Stomach smooth muscle (tissue), 2 donors: Measurements from ENCODE around the gene DNAH9.

Experiments used
- H3K27ac ChIP-seq: one replicate; pipeline ENCODE4 v1.7.0; 2013; ENCODE audit warnings: mild to moderate bottlenecking, low read length, inconsistent platforms
- H3K27me3 ChIP-seq, 2 donors: one replicate each; pipeline ENCODE4 v1.7.0; 2013; ENCODE audit warnings: low read length in 2 of 2; ENCODE audit not compliant: insufficient read depth in 2 of 2, control insufficient read depth in 1 of 2
- H3K36me3 ChIP-seq, 2 donors: one replicate each; pipeline ENCODE4 v1.7.0; 2013; ENCODE audit warnings: low read length in 2 of 2; ENCODE audit not compliant: control insufficient read depth in 2 of 2, insufficient read depth in 2 of 2
- H3K4me1 ChIP-seq: one replicate; pipeline ENCODE4 v1.7.0; 2013; ENCODE audit warnings: low read length; ENCODE audit not compliant: control insufficient read depth, insufficient read depth
- H3K4me3 ChIP-seq, 2 donors: one replicate each; pipeline ENCODE4 v1.7.0; 2013; ENCODE audit warnings: low read length in 2 of 2
- H3K9ac ChIP-seq, 2 donors: one replicate each; pipeline ENCODE4 v1.7.0; 2013; ENCODE audit warnings: low read length in 2 of 2, mild to moderate bottlenecking in 1 of 2
- H3K9me3 ChIP-seq, 2 donors: one replicate each; pipeline ENCODE4 v1.7.0; 2013; ENCODE audit warnings: low read length in 2 of 2; ENCODE audit not compliant: control insufficient read depth in 2 of 2
- donor health status: healthy.
- donor health status: Pancreatic carcinoma.

The DNAH9 gene

GRCh38 chr17:11747441-11747840 is 149.2 kb downstream of the DNAH9 start:
- H3K27ac ChIP-seq = no peak overlapping the region
- no peaks in the 10 kb centered on the region for H3K27me3 ChIP-seq

GRCh38 chr17:11757815-11758214 is 159.5 kb downstream of the DNAH9 start:
- Histone ChIP-seq H3K4me3 (no peak overlapping the region), H3K36me3 (no peaks in the 10 kb centered on the region), H3K4me1 (no peaks in the 10 kb centered on the region), H3K27me3 (no peaks in the 10 kb centered on the region), H3K27ac (no peak overlapping the region), H3K9ac (no peak overlapping the region), H3K9me3 (peaks cover 0 to 3% of the 10 kb centered on the region in 2 donors)

More at GRCh38 chr17:11747441-11747840, 149.2 kb downstream of the DNAH9 start:
- no peak overlapping the region for H3K9ac ChIP-seq
- H3K4me1 ChIP-seq = no peaks in the 10 kb centered on the region
- H3K4me3 ChIP-seq = no peak overlapping the region
- H3K9me3 ChIP-seq = peaks cover 4 to 5% of the 10 kb centered on the region in 2 donors
- no peaks in the 10 kb centered on the region for H3K36me3 ChIP-seq

- H3K4me1 ChIP-seq = no peaks in the 10 kb centered on the region
- no peaks in the 10 kb centered on the region for H3K9me3 ChIP-seq
- no peak overlapping the region for H3K4me3 ChIP-seq
- H3K9ac ChIP-seq = no peak overlapping the region
- H3K27ac ChIP-seq = no peak overlapping the region
- H3K36me3 ChIP-seq = no peaks in the 10 kb centered on the region
- no peaks in the 10 kb centered on the region for H3K27me3 ChIP-seq
These were observed 169.8 kb downstream of the DNAH9 start for GRCh38 chr17:11768106-11768505.

- no peak overlapping the region for H3K9ac ChIP-seq
- H3K4me3 ChIP-seq = no peak overlapping the region
- H3K9me3 ChIP-seq = no peaks in the 10 kb centered on the region
- H3K36me3 ChIP-seq = no peaks in the 10 kb centered on the region
- no peaks in the 10 kb centered on the region for H3K27me3 ChIP-seq
- no peaks in the 10 kb centered on the region for H3K4me1 ChIP-seq
- no peak overlapping the region for H3K27ac ChIP-seq
These were observed 170.7 kb downstream of the DNAH9 start for GRCh38 chr17:11768981-11769380.

- no peak overlapping the region for H3K4me3 ChIP-seq
These were observed 173.8 kb downstream of the DNAH9 start for GRCh38 chr17:11772031-11772430.

GRCh38 chr17:11779892-11780291 is 181.6 kb downstream of the DNAH9 start:
- no peak overlapping the region for H3K27ac ChIP-seq
- H3K9me3 ChIP-seq = no peaks in the 10 kb centered on the region
- no peak overlapping the region for H3K9ac ChIP-seq
- no peaks in the 10 kb centered on the region for H3K36me3 ChIP-seq
- no peak overlapping the region for H3K4me3 ChIP-seq
- no peaks in the 10 kb centered on the region for H3K27me3 ChIP-seq
- H3K4me1 ChIP-seq = no peaks in the 10 kb centered on the region

More at GRCh38 chr17:11772031-11772430, 173.8 kb downstream of the DNAH9 start:
- Histone ChIP-seq H3K9ac (no peak overlapping the region), H3K36me3 (no peaks in the 10 kb centered on the region), H3K4me1 (no peaks in the 10 kb centered on the region), H3K9me3 (no peaks in the 10 kb centered on the region), H3K27ac (no peak overlapping the region), H3K27me3 (no peaks in the 10 kb centered on the region)

GRCh38 chr17:11780621-11781020 is 182.4 kb downstream of the DNAH9 start:
- H3K27ac ChIP-seq = no peak overlapping the region
- no peak overlapping the region for H3K9ac ChIP-seq
- no peaks in the 10 kb centered on the region for H3K9me3 ChIP-seq
- H3K4me3 ChIP-seq = no peak overlapping the region
- H3K4me1 ChIP-seq = no peaks in the 10 kb centered on the region
- H3K27me3 ChIP-seq = no peaks in the 10 kb centered on the region
- H3K36me3 ChIP-seq = no peaks in the 10 kb centered on the region

- Histone ChIP-seq H3K27ac (no peak overlapping the region), H3K9ac (no peak overlapping the region), H3K4me1 (no peaks in the 10 kb centered on the region), H3K36me3 (no peaks in the 10 kb centered on the region), H3K27me3 (no peaks in the 10 kb centered on the region), H3K9me3 (no peaks in the 10 kb centered on the region), H3K4me3 (no peak overlapping the region)
These were observed 188.6 kb downstream of the DNAH9 start for GRCh38 chr17:11786711-11787438.

- no peak overlapping the region for H3K9ac ChIP-seq
- no peaks in the 10 kb centered on the region for H3K27me3 ChIP-seq
- no peak overlapping the region for H3K4me3 ChIP-seq
- H3K36me3 ChIP-seq = no peaks in the 10 kb centered on the region
- no peak overlapping the region for H3K27ac ChIP-seq
- no peaks in the 10 kb centered on the region for H3K4me1 ChIP-seq
- no peaks in the 10 kb centered on the region for H3K9me3 ChIP-seq
These were observed 197.6 kb downstream of the DNAH9 start for GRCh38 chr17:11795906-11796305.

GRCh38 chr17:11797803-11798202 is 199.5 kb downstream of the DNAH9 start:
- Histone ChIP-seq H3K36me3 (no peaks in the 10 kb centered on the region), H3K4me1 (no peaks in the 10 kb centered on the region), H3K4me3 (no peak overlapping the region), H3K27me3 (no peaks in the 10 kb centered on the region), H3K9me3 (no peaks in the 10 kb centered on the region), H3K9ac (no peak overlapping the region), H3K27ac (no peak overlapping the region)

GRCh38 chr17:11803231-11803969 is 205.1 kb downstream of the DNAH9 start:
- peaks cover 0 to 3% of the 10 kb centered on the region in 2 donors for H3K9me3 ChIP-seq
- no peaks in the 10 kb centered on the region for H3K4me1 ChIP-seq
- H3K27ac ChIP-seq = no peak overlapping the region
- H3K27me3 ChIP-seq = peaks cover 0 to 4% of the 10 kb centered on the region in 2 donors
- no peak overlapping the region for H3K4me3 ChIP-seq
- no peak overlapping the region for H3K9ac ChIP-seq
- no peaks in the 10 kb centered on the region for H3K36me3 ChIP-seq
